ENCODE measurements around the gene RIC8B.

RIC8B gene

DNA sequence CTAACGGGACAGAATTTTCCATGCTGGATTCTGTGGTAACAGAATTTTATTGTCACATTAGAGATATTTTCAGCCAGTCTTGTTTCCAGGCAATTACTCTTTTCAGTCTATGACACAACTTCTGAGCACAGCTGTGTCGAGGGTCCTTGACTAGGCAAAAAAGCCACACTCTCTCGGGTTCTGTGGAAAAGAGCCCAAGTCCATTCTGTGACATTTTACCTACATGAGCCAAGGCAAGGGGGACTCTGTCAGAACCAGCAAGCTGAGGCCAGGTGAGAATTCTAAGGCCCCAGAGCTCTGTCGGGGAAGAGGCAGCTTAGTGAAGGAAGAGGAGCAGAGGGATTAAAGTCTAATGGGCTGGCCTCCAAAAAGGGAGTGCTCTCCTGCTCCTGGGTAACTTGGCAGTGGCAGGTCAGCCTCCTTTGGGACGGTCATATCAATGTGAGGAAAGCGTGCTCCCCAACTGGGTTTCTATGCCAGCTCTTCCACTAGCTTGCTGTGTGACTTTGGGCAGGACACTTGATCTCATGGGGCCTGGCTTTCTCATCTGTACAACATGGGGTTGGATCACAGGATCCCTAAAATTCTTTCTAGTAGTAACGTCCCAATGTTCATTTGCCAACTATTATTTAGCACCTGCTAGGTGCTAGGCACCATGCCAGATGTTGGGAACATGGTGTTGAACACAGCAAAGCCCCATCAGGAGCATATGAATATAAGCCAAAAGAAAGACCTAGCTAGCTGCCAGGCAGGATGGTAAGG is 16.0 kb upstream of the RIC8B start:
- DNase-seq = no peak

DNA sequence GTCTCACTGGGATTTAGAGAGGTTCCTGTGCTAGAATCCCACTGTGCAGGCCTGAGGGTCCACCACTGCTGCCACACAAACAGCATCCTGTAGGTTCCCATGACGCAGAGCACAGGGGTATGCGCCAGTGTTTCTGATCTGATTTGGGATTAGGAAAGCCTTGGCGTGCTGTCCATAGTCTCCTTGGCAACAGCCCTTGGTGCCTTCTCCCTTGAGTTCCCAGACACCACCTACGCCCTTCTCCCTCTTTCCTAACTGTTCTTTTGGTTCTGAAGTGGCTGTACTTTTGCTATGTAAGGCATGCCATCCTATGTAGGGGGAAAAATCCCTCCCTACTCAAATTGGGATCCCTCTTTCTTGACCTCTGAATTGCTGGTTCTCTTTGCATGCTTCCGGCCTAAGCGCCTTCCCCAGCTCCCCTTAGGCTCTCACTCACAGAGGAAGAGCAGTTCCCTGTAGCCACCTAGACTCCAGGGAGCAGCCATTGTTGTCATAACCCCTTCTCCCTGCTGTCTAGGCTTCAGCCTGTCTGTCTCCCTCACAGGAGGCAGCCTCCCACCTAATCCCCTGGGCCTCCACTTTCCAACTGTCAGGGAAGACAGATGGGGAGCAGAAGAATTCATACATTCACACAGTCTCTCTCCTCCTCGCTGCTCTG is 14.8 kb upstream of the RIC8B start:
- no peak for DNase-seq

DNA sequence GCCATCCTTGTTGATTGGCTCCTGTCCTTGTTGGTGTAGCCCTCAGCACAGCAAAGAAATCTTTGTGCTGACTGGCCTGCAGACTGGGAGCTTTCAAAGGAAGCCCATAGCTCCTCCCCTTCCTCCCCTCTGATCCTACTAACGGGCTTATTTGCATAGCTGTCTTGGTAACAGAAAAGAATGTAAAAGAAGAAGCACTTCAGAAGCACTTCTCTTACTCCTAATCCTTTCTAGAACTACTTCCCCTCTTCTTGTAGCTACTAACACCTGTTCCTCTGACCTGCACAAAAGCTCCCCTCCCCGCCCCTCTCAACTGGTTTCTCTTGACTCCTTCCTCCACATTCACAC is 14.3 kb upstream of the RIC8B start:
- peak; percentile 95 for DNase-seq

DNA sequence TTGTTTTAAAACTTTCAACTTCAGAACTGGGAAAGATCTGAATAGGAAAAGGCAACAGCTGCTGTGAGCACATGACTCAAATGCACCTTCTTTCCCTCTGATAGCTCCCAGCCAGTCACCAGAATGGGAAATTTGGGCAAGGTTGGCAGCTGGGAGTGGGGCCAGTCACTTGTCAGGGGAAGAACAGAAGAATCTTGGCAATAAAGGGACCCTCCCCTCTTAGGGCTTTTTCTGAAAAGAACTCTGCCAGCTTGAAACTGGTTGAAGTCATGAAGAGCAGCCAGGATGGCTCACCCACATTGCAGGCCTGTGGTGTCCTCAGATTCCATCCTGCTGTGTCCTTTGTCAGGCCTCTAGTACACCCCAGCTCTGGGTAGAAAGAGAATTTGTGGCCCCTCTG is 10.3 kb upstream of the RIC8B start:
- DNase-seq = no peak

DNA sequence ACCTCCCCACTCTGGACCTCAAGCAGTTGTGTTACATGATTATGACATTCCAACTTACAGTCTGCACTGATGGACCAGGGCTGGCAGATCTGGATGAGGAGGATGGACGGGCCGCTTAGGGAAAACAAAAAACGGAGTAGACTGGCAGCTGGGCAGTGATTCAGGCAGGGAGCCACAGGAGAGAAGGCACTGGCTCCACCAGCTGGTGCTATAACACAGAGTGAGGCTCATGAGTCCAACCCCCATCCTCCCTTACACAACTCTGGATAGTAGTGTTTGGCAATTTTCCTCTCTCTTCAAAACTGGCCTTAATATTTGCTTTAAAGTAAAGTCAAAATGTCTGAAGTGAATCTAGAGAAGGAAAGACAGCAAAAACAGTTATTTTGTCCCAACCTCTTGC is 9.7 kb upstream of the RIC8B start:
- DNase-seq = no peak

DNA sequence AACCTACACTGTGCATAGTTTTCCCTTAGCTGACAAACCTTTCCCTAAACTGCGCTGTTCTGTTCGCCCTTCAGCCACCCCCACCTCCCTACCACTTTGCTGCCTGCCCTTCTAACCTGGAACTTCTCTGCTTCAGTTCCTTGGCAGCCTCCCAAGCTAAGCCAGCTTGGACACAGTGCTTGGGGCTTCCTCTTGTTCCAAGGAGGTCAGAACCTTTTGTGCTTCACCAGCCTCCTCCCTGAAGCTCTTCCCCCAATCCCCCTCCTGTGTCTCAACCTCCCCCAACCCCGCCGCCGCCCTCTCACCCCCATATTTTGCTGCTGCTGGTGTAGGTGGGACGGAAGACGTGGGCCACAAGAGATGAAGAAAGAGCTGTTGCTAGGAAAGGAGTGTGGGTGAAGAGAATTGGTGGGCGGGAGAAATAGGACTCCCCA is 8.1 kb upstream of the RIC8B start:
- no peak for DNase-seq

DNA sequence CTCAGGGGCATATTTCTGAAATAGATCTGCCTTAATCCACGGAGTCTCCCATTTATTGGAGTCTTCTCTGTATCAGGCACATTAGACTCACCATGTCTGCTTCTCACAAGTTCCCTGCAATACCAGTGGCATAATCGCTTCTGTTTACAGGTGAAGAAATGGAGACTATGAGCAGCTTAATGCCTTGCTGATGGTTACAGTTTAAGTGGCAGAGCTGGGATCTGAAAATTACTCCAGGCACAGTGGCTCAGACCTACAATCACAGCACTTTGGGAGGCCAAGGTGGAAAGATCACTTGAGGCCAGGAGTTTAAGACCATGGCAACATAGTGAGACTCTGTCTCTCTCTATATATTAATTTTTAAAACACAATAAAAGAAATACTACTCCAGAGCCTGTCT is 7.3 kb upstream of the RIC8B start:
- DNase-seq = no peak

DNA sequence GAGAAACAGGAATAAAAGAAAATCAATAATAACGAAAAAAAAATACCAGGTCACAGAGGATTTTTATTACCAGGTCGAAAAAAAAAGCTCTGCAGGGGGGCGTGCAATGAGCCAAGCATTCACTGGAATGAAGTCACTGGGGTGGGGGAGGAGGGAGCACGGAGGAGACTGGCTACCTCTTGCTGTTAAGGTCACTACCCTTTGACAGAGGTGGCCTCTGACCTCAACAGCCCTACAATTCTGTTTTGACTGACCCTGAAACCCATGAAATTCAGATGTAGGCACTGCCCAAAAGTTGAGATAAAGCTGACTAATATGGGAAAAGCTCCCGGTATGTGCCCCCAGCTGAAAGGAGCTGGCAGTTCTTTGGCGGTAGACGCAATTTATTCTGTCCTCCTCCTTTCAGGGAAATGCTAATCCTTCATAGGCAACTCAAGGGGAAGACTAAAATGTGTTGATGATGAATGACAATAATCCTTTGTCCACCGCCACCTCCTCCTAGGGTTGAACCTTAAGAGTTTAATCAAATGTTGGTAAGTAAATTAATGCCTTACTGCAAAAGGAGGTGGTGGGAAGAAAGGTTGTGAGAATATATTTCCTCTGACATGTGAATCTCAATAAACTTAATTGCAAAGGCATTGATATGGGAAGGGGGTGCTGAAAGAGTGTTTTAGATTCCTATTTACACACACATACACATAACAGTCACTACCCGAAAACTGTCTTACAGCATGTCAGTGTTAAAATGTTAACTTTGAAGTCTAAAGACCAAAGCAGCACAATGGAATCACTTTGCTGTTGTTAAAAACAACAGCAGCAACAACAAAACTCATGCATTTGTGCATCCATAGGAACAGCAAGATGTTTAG is 6.3 kb upstream of the RIC8B start:
- DNase-seq = no peak

DNA sequence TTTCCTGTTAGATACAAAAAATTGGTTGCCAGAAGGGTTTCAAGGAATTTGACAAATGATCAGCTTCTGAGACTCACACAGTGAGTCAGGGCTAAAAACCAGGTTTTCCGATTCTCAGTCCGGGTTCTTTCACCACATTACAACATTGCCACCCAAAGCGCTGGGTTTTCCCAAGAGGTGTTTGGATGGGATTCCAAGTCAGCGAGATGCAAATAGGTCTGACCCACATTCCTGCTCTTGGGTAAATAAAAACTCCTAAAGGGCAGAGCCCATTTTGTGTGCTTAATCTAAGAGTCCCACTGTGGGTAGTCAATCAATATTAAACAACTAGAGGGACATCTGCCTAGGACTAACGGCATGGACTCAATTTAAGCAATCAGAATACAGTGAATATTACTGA is 5.4 kb upstream of the RIC8B start:
- DNase-seq = no peak

DNA sequence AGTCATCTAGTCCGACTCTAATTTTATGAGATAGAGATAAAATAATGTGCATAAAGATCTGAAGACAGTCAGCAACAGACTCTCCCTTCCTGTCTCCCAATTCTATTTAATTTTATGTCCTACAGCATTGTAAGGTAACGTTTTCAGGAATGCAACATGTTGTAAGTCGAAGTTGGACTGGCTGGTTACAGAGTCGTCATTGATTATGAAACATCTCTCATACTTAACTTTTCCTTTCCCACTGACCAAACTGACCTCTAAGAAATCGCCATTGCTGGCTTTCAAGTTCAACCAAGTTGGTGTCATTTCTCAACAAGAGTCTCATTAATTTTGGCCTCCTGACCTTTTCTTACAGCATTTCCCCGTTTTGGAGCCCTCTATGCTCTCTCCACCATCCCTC is 4.9 kb upstream of the RIC8B start:
- no peak for DNase-seq

DNA sequence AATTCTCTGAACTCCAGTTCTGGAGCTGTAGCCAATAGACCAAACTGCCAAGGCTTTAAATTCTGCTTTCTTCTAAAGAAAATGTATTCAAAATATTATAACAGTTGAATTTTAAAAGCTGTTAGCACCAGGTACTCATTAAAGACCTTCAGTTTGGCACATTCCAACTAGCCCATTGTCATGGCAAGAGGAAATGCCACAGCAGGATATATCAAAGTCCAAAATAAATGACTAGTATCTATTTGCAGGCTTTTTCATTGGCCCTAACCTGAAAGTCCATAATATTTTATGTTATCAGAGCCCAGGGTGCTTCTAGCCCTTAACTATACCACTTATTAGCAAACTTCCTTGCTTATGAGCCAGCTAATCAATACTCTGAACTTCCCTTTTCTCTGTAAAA is 3.1 kb upstream of the RIC8B start:
- DNase-seq = no peak

DNA sequence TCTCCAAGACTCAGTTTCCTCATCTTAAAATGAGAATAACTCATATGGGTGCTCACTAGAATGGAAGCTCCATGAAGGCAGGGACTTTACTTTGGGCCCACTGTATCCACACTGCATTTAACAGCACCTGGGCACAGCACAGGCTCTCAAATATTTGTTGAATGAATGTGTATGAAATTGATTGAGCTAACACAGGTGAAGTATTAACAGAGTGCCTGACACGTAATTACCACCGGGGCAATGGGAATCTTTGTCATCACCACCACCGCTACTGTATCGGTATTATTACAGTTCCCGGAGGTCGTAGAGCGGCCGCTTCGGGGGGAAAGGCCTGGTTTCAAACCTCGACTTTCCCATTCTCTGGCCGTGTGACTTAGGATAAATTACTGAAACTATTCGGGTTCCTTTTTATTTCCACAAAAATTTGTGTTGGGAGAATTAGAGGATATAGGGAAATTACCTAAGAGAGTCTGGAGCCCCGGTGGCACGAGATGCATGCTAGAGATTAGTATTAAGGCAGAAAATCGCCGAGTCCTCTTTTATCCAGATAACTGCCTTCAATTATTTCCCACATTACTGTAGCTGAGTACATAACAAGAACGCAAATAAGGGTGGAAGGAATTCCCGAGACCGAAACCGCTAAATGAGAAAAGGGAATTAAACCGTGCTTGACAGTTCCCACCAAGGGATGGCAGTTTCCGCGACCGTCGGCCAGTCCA is 1.0 kb upstream of the RIC8B start:
- DNase-seq = no peak

DNA sequence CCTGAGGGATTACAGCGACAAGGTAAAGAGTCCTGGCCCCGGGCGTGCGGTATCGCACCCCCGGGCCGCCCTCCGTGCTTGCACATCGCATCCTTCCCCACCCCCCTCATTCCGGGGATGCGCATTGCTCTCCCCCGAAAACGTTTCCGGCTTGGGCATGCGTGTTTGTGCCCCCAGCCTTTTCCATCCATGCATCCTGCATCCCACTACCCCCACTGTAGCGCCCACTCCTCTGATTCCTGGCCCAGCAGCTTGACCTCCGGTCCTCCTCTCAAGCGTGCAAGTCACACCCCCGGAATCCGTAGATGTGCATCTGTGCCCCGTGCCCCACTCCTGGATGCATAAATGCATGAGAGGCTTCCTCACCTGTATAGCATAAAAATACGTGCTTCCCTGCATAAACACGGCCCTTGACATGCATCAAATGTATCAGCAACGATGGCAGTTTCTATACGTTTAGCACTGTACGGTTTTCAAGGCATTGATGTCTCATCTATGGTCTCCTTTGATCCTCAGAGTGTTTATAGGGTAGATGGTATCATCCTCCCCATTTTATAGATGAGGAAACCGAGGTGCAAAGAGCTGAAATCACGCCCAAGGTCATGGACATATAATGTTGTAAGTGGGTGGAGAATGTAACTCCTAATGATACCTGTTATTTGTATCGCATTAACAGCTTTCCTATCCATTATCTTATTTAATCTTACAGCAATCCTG is 484 bp downstream of the RIC8B start:
- no peak for DNase-seq

DNA sequence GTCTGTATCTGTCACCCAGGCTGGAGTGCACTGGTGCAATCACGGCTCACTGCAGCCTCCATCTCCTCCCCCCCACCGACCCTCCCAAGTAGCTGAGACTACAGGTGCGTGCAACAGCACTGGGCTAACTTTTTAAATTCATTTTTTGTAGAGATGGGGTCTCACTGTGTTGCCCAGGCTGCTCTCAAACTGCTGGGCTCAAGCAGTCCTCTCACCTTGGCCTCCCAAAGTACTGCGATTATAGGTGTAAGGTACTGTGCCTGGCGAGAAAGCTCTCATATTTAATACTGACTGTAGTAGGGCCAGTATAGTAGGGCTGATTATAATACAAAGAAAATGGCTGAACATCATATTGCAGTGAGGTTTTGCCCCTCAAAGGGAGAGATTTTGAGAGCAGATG is 2.4 kb downstream of the RIC8B start:
- no peak for DNase-seq

DNA sequence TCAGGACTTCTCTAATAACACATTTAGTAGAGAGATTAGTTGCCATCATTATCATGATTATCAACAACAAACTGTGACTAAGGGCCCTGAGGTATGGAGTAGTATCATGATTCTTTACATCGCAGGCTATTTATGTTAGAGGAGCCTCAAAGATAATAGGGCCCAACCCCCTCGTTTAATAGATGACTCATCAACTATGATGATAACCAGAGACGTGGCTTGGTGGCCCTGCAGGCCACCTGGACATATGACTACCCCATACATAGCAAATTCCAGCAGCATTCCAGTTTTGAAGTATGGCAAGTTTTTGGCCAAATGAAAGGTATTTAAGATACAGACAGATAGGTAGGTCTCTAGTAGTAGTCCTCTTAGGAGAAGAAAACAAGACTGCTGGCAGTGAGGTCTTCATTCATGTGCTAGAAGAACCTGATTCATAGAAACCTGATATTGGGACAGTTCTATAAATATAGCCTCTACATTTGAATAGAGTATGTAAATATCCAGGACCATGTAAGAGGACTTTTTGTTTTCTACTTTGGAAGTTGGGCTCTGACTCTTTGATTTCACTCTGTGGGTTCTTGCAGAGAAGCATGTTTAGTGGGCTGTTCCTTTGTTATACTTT is 5.6 kb downstream of the RIC8B start:
- no peak for DNase-seq

DNA sequence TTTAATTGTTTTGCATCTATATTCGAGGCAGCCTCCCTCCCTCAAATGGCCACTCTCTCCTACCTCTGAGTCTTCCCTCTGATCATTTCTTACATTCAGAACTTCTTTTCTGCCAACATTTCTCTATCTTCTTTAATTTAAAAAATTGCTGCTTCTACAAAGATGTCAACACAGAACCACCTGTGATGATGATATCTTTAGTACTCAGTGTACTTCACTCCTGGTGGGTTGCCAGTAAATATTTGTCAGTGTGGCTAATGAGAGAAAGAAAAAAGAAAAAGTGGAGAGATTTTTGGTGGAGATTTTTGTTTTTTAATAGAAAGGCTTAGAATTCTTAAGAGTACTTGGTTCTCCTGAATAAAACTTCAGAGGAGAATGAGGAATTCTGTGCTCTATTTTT is 8.1 kb downstream of the RIC8B start:
- no peak for DNase-seq

DNA sequence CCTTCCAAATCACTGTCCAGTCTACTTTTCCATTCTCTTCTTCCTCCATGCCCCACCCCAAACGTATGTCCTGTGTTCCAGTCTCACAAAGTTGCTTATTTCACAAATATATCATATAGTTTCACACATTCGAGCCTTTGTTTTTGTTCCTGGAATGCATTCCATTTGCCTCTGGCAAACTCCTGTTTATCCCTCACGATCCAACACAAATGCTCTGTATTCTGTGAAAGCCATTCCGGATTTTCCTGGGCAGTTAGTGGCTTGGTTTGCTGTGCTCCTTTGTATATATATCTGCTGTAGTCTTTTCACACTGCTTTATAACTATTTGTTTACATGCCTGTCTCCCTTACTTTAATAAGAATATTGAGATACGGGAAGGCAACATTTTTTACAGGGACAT is 9.0 kb downstream of the RIC8B start:
- DNase-seq = no peak

DNA sequence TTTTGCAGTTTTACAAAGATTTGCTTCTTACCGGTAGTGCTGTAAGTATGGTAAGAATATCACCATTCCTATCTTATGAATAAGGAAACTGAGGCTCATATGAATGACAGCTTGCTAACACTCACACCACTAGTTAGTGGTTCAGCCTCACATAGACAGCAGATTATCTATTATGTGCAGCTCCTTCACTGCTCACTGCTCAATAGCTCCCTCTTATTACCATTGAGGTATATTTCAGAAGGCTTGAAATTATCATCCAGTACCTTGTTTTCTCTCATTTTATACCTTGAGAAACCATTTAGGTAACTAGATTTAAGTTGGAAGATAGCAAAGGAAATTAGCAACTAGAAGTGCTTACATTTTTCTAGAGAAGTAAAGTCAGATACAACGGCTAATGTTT is 15.5 kb downstream of the RIC8B start:
- DNase-seq = no peak

DNA sequence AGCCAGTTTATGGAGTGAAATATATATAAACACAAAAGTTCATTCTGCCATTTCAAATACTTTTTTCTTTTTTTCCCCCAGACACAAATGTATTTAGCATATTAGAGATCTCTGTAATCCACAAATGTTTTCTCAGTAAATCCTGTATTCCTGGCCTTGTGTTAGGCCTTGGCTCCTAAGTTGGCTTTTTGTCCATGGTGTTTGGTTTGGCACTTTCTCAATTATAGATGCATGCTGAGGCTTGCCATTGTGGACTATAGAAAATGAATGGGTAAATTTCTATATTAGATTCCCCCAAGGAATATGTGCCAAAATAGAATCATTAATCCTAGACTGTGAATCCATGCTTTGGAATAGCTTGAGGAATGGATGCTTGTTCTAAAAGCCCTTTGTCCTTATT is 17.0 kb downstream of the RIC8B start:
- DNase-seq = no peak

DNA sequence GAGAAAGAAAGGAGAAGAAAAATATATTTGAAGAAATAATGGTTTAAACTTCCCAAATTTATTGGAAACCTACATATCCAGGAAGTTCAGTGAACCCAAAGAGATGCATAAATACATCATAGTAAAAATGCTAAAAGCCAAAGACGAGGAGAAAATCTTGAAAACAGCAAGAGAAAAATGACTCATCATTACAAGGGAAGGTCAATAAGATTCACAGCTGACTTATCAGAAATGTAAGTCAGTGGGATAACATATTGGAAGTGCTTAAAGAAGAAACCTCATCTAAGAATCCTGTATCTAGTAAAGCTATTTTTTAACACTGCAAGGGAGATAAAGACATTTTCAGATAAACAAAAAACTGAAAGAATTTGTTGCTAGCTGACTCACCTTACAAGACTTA is 19.9 kb downstream of the RIC8B start:
- DNase-seq = no peak

DNA sequence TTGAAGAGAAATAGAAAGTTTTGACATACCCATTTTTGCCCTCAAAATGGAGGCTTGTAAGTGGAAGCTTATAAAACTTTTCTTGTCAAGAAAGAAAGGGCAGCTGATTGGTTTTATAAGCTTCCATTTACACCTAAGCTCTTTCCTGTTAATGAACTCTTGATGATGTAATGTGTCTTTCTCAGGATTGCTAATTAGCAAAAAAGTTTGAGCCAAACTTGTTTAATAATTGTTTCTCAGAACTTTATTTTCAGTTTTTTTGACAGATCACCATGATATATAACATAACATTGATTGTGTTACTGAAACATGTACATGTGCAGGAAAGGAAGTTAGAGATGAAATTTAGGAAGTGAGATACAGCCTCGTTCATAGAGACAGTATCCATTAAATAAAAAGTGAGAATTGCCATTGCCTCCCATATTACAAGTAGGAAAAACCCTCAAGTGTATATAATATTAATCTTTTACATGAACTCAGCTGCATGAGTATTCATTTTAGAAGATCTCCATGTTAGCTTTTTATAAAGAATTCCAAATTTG is 26.8 kb downstream of the RIC8B start:
- DNase-seq = no peak

All from NCI-H524 treated with DMSO at 0.1 percent for 48 hours (cell line).